ENCODE results near the gene SLC29A3.

The SLC29A3 gene

DNA sequence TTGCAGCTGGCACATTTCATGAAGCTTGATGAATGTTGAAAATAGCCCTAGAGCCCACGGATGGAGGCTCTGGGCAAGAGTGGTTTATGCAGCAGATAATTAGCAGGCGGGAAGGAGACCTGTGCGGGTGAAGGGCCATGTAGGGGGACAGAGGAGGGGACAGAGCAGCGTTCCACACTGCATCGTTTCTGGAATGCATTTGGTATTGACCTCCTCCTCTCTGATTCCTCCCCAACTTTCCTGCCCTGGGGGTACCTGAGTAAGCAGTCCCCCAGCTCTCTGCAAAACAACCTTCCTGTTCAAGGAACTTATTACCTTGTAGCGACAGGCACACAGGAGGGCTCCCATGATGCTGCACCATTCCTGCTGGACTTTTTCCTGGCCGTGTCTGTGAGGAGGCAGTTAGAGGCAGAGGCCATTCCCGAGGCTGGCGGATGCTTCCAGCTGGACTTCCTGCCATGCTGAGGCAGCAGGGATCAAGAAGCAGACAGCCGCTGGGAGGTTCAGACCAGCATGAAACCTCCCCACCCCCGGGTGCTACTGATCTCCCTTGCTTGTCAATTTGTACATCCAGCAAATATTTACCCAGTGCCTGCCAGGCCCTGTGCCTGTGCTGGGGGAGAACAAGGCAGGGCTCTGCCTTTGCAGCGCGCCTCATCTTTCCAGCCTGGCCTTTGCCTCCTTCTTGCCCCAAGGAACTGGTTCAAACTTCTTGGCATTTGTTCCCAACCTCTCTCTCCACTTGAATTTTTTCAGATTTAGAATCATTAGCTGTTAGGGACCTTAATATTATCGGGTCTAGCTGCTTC is 28.7 kb downstream of the SLC29A3 start:
- DNase-seq (ENCODE audit: low read depth), result no peak
- H3K4me3 ChIP-seq (ENCODE audit: low read length), result no peak overlapping the region
- TF ChIP-seq CTCF (conservative IDR thresholded peaks at IDR 0.05; ENCODE audit: low read depth, low read length), result no peak

DNA sequence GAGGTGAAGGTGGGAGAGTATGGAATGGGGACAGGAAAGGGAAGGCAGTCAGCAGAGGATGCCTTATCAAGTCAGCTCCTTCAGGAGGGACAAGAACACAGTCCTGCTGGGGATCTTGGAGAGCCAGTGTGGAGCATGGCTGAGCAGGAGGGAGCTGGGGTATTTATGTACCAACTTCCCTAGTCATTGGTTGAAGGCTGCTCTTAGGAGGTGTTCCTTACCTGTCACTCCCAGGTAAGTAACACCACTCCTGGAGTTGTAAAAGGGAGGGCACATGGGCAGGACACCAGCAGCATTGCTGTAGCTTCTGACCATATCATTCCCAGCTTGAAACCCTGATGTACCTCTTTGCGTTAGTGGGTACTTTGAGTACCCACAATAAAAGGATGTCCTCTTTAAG is 29.8 kb downstream of the SLC29A3 start:
- no peak for TF ChIP-seq CTCF (conservative IDR thresholded peaks at IDR 0.05; ENCODE audit: low read depth, low read length)
- DNase-seq (ENCODE audit: low read depth), result no peak

DNA sequence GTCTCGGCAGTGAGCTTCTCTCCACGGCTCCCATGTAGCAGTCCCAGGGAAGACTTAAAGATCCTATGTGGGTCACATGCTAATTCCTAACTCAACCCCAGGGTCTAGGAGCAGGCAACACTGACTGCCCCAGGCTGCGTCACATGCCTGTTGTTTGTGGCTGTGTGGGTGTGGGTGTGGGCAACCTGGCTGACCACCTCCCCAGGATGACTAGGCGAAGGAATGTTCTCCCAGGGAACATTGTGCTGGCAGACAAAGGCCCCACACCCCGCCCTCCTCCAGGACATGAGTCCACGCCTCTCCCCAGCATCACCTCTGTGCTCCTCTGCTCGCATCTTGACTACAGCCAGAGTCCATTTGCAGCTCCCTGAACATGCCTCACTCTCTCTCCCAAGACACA is 30.3 kb downstream of the SLC29A3 start:
- peak; percentile 29 for DNase-seq (ENCODE audit: low read depth)
- H3K4me3 ChIP-seq (ENCODE audit: low read length), result no peak overlapping the region
- TF ChIP-seq CTCF (conservative IDR thresholded peaks at IDR 0.05; ENCODE audit: low read depth, low read length), result no peak

More for the DNA sequence above, 29.8 kb downstream of the SLC29A3 start:
- H3K4me3 ChIP-seq (ENCODE audit: low read length), result no peak overlapping the region

DNA sequence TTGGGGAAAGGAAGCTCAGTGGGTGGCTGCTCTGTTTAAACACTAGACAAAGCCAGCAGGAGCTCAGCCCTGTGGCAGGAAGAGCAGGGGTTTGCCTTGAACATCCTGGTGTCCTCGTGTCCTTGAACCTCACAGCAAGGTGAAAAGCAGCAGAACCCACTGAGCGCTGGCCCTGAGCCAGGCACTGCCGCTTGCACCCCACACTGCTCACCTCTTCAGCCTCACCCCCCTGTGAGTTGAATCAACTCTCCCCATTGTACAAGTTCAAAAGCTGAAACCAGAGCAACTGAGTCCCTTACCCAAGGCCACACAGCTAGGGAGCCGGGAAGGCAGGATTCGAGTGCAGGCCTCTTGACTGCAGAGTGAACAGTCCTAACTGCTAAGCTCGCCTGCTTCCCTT is 32.0 kb downstream of the SLC29A3 start:
- no peak for DNase-seq (ENCODE audit: low read depth)
- no peak overlapping the region for H3K4me3 ChIP-seq (ENCODE audit: low read length)
- TF ChIP-seq CTCF (conservative IDR thresholded peaks at IDR 0.05; ENCODE audit: low read depth, low read length), result no peak

GRCh38 chr10:71351628-71352319 is 32.7 kb downstream of the SLC29A3 start:
- no peak overlapping the region for H3K4me3 ChIP-seq (ENCODE audit: low read length)
- TF ChIP-seq CTCF (conservative IDR thresholded peaks at IDR 0.05; ENCODE audit: low read depth, low read length), result no peak
- no peak for DNase-seq (ENCODE audit: low read depth)

DNA sequence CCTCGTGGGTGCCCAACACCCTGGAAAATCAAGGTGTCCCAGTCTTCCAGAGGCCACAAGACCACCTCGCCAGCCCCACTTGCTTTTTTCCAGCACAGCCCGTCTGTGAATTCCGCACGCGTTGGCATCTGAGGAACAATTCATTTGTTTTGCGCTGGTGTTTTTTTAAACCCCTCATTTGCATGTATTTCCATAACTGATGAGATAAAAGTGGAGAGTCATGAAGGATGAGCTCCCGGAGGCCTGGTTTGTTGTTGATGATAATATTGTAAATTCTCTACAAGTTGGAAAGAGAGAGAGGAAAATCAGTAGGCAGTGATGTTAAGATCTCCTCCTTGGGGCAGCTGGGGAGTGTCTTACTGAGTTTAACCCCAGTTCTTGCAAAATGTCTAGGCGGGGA is 34.6 kb downstream of the SLC29A3 start:
- no peak for TF ChIP-seq CTCF (conservative IDR thresholded peaks at IDR 0.05; ENCODE audit: low read depth, low read length)
- DNase-seq (ENCODE audit: low read depth), result no peak
- H3K4me3 ChIP-seq (ENCODE audit: low read length), result no peak overlapping the region

GRCh38 chr10:71354776-71355175 is 35.7 kb downstream of the SLC29A3 start:
- no peak overlapping the region for H3K4me3 ChIP-seq (ENCODE audit: low read length)
- no peak for DNase-seq (ENCODE audit: low read depth)
- TF ChIP-seq CTCF (conservative IDR thresholded peaks at IDR 0.05; ENCODE audit: low read depth, low read length), result no peak
